ENCODE measurements around the gene FRMPD2.

GRCh38 chr10:48195803-48196202, 78.7 kb downstream of the FRMPD2 start:
- TF ChIP-seq POLR2AphosphoS5 (IDR thresholded peaks at IDR 0.05; ENCODE audit: low read depth, low read length) (no peak), SIN3A (IDR thresholded peaks at IDR 0.05; ENCODE audit: borderline replicate concordance, insufficient read depth, low read length) (no peak), REST (IDR thresholded peaks at IDR 0.05; ENCODE audit: insufficient read depth in 1 of 2, low read depth in 2 of 2, low read length in 2 of 2) (no peak)

All from PFSK-1 (cell line).